Esophagus squamous epithelium (tissue), 5 donors: ENCODE data around the gene L3MBTL2. TPM values are rescaled to one million over a fixed set of nuclear protein-coding genes. Genes with fewer than 3 reads are reported as not detected.

ENCODE experiments used
- DNase-seq: peaks from one replicate; lab custom pipeline; 2025; lab: John Stamatoyannopoulos, UW
- H3K27ac ChIP-seq, 4 donors: fragments of 200-600 bp; sonication (generic); one replicate each; pipeline ENCODE4 v1.5.1; 2016 to 2019; ENCODE audit warnings: mild to moderate bottlenecking in 1 of 4
- H3K27me3 ChIP-seq, 4 donors: fragments of 200-600 bp; sonication (generic); 1 replicate in 3 of 4; 2 replicates in 1 of 4; pipeline versions ENCODE4 v1.5.1 to v1.6.0; 2017 to 2021; ENCODE audit warnings: antibody characterized with exemption in 1 of 4
- H3K36me3 ChIP-seq, 3 donors: fragments of 200-600 bp; sonication (generic); one replicate each; pipeline ENCODE4 v1.5.1; 2016 to 2019
- H3K4me1 ChIP-seq, 3 donors: fragments of 200-600 bp; sonication (generic); one replicate each; pipeline ENCODE4 v1.5.1; 2017 to 2019
- H3K4me3 ChIP-seq, 4 donors: fragments of 200-600 bp; sonication (generic); 1 replicate in 3 of 4; 2 replicates in 1 of 4; pipeline ENCODE4 v1.5.1; 2016 to 2019; ENCODE audit warnings: mild to moderate bottlenecking in 2 of 4, moderate library complexity in 1 of 4
- H3K9me3 ChIP-seq, 3 donors: fragments of 200-600 bp; sonication (generic); one replicate each; pipeline ENCODE4 v1.5.1; 2016 to 2019
- CTCF ChIP-seq, 6 experiments: fragments of 450-650 bp in 4 of 6; fragments of 200-600 bp in 2 of 6; sonication (generic) in 2 of 6; IDR thresholded peaks; one replicate each; pipeline ENCODE4 v1.5.1; 2016 to 2019; ENCODE audit warnings: antibody characterized with exemption in 6 of 6, mild to moderate bottlenecking in 4 of 6, moderate library complexity in 4 of 6
- POLR2A ChIP-seq, 4 donors: fragments of 450-650 bp; IDR thresholded peaks; one replicate each; pipeline ENCODE4 v1.6.1; 2017; ENCODE audit warnings: antibody characterized with exemption in 4 of 4, mild to moderate bottlenecking in 4 of 4, moderate library complexity in 3 of 4
- WGBS, 2 donors: methylation state at CpG; one replicate each; pipeline ENCODE4 v1.1.5; 2018; 5-methylcytosine and 5-hydroxymethylcytosine counted together
- intact Hi-C: fragments of 100-400 bp; cut with DNase I; formaldehyde crosslinking; loops from one replicate; pipeline ENCODE4 v1.15.0; 2022
- total RNA-seq, 4 donors: library from RNA; depleted of rRNA; stranded (reverse); fragments of >200 nt; gene quantifications; one replicate each; pipeline ENCODE4 v1.1.0, GENCODE V29; 2016
- donor health status: DM: yes; HTN: yes; CAD: no.

The L3MBTL2 gene
- total RNA-seq, 4 donors from 2014 or later: 12.1 to 16.2 (median 14.7) TPM

- peaks cover 21 to 92% (median 32%) of the 10 kb centered on the region in 3 donors for H3K36me3 ChIP-seq
- no peak for DNase-seq
- 69 to 73% methylated on average over 7 to 8 of the region's 9 CpGs for WGBS, 2 donors
- no peak overlapping the region for H3K27ac ChIP-seq
- no peaks in the 10 kb centered on the region for H3K27me3 ChIP-seq
- H3K9me3 ChIP-seq: no peaks in the 10 kb centered on the region
- no peak overlapping the region for H3K4me3 ChIP-seq
- peaks cover 4 to 33% (median 10%) of the 10 kb centered on the region in 3 donors for H3K4me1 ChIP-seq
- intact Hi-C loops: no loop called here
- no peak for TF ChIP-seq POLR2A (IDR thresholded peaks at IDR 0.05)
- TF ChIP-seq CTCF (IDR thresholded peaks at IDR 0.05): no peak
These were observed 17.9 kb downstream of the L3MBTL2 start for GRCh38 chr22:41222846-41223507.

- no peak overlapping the region for H3K4me3 ChIP-seq
- peaks cover 0 to 27% (median 5%) of the 10 kb centered on the region in 3 donors for H3K4me1 ChIP-seq
- WGBS, 2 donors: 71% methylated on average over 3 of the region's 7 CpGs; no CpG with 5 or more reads in 1 of the 2 donors
- H3K9me3 ChIP-seq: no peaks in the 10 kb centered on the region
- H3K27me3 ChIP-seq: no peaks in the 10 kb centered on the region
- peaks cover 27 to 97% (median 32%) of the 10 kb centered on the region in 3 donors for H3K36me3 ChIP-seq
- intact Hi-C loops: no loop called here
- H3K27ac ChIP-seq: no peak overlapping the region
- no peak for DNase-seq
- TF ChIP-seq CTCF (IDR thresholded peaks at IDR 0.05) (no peak), POLR2A (IDR thresholded peaks at IDR 0.05) (no peak)
These were observed 18.4 kb downstream of the L3MBTL2 start for GRCh38 chr22:41223535-41223934.

GRCh38 chr22:41226723-41227655 lies 21.9 kb downstream of the L3MBTL2 start:
- Histone ChIP-seq H3K36me3 (peaks cover 28 to 91% (median 32%) of the 10 kb centered on the region in 3 donors), H3K9me3 (no peaks in the 10 kb centered on the region), H3K4me3 (no peak overlapping the region), H3K27me3 (no peaks in the 10 kb centered on the region), H3K27ac (no peak overlapping the region), H3K4me1 (peaks cover 4 to 32% (median 8%) of the 10 kb centered on the region in 3 donors)
- TF ChIP-seq CTCF (IDR thresholded peaks at IDR 0.05) (no peak), POLR2A (IDR thresholded peaks at IDR 0.05) (no peak)
- 86 to 93% methylated on average over 16 to 19 of the region's 26 CpGs for WGBS, 2 donors
- intact Hi-C loops: no loop called here
- DNase-seq: no peak

GRCh38 chr22:41229215-41229614 lies 24.1 kb downstream of the L3MBTL2 start:
- no peak for DNase-seq
- TF ChIP-seq CTCF (IDR thresholded peaks at IDR 0.05): no peak
- no peak for TF ChIP-seq POLR2A (IDR thresholded peaks at IDR 0.05)
- intact Hi-C loops: no loop called here
- H3K27me3 ChIP-seq: no peaks in the 10 kb centered on the region
- H3K9me3 ChIP-seq: no peaks in the 10 kb centered on the region
- no peak overlapping the region for H3K4me3 ChIP-seq
- H3K4me1 ChIP-seq: peaks cover 3 to 18% (median 4%) of the 10 kb centered on the region in 3 donors
- H3K27ac ChIP-seq: no peak overlapping the region
- H3K36me3 ChIP-seq: peaks cover 17 to 68% (median 18%) of the 10 kb centered on the region in 3 donors
- WGBS, 2 donors: 90 to 94% methylated on average over 2 to 3 of the region's 6 CpGs
